Thoracic aorta (tissue), 2 donors: ENCODE results near the gene MSH3. TPM values are rescaled to one million over a fixed set of nuclear protein-coding genes. Genes with fewer than 3 reads are reported as not detected.

Source experiments
- ATAC-seq: fragments of 150-250 bp; one replicate; pipeline ENCODE4 v1.8.0; 2017; ENCODE audit warnings: low read depth; ENCODE audit not compliant: insufficient number of reproducible peaks, low FRiP score
- DNase-seq: peaks from one replicate; pipeline ENCODE4 v3.0.0-alpha.2; 2020; ENCODE audit warnings: low spot score
- H3K27ac ChIP-seq, 2 donors: fragments of 200-600 bp; sonication (generic); 1 replicate in 1 of 2; 2 replicates in 1 of 2; pipeline ENCODE4 v1.5.1; 2016; ENCODE audit warnings: mild to moderate bottlenecking in 2 of 2, moderate library complexity in 2 of 2
- H3K27me3 ChIP-seq: fragments of 200-600 bp; sonication (generic); replicated peaks from 2 replicates; pipeline ENCODE4 v1.6.0; 2016; ENCODE audit warnings: mild to moderate bottlenecking; ENCODE audit not compliant: insufficient read depth
- H3K36me3 ChIP-seq: fragments of 200-600 bp; sonication (generic); one replicate; pipeline ENCODE4 v1.5.1; 2016
- H3K4me1 ChIP-seq, 2 donors: fragments of 200-600 bp; sonication (generic); 1 replicate in 1 of 2; 2 replicates in 1 of 2; pipeline versions ENCODE4 v1.5.1 to v1.6.0; 2016; ENCODE audit warnings: low read depth in 2 of 2, mild to moderate bottlenecking in 1 of 2; ENCODE audit not compliant: control insufficient read depth in 1 of 2
- H3K4me3 ChIP-seq: fragments of 200-600 bp; sonication (generic); 2 replicates; pipeline ENCODE4 v1.5.1; 2016; ENCODE audit warnings: mild to moderate bottlenecking
- H3K9me3 ChIP-seq: fragments of 200-600 bp; sonication (generic); 2 replicates; pipeline ENCODE4 v1.5.1; 2016
- CTCF ChIP-seq: fragments of 200-600 bp; sonication (generic); IDR thresholded peaks from one replicate; pipeline ENCODE4 v1.5.1; 2019; ENCODE audit warnings: antibody characterized with exemption
- total RNA-seq, 2 donors: library from RNA; depleted of rRNA; stranded (reverse); fragments of >200 nt; gene quantifications; one replicate each; pipeline versions ENCODE4 v1.1.0 to v1.2.3, GENCODE V29; 2016

The MSH3 gene
- total RNA-seq, 2 donors from 2014 or later, result 12.3 to 12.9 TPM

DNA sequence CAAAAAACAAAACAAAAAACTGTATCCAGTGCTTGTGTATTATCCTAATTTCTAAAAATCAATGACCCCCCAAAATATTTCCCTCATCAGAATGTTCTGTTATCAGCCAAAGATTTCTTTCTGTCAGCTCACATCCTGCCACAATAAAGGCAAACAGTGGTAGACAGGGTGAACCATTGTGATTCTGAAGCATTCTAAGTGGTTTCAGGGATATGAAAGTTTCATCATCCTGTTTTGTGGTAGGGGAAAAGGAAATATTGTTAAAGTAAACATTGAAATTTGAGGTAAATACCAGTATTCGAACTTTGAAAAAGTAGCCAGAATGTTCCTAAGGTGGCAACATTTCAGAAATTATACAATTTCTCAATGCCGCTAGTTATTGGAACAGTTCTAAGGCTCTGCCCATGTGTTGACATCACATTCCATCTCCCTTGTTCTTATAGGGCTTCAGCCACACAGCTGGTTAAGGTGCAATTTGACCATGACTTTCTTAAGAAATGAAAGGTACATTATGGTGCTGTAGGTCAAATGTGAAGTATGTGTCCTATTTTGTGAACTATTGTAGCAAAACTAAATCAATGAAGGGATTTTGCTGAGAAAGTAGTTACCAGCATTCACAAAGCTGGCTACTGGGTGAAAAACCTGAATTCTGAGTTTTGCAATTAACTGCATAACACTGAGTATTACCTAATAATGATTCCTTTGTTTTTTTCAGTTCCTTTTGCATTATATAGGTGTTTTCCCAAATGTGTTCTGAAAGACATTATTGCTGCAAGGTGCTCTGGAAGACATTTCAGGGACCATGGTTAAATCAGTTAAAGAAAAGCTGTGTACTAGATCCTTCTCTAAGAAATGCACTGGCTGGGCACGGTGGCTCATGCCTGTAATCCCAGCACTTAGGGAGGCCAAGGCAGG is 198.1 kb downstream of the MSH3 start:
- Histone ChIP-seq H3K9me3 (peaks cover 10% of the 10 kb centered on the region), H3K4me1 (no peaks in the 10 kb centered on the region), H3K27ac (no peak overlapping the region), H3K27me3 (no peaks in the 10 kb centered on the region), H3K4me3 (no peak overlapping the region), H3K36me3 (peaks cover 22% of the 10 kb centered on the region)
- no peak for ATAC-seq
- TF ChIP-seq CTCF, result no peak
- no peak for DNase-seq

GRCh38 chr5:80853413-80853812 is 199.0 kb downstream of the MSH3 start:
- Histone ChIP-seq H3K27ac (no peak overlapping the region), H3K36me3 (peaks cover 20% of the 10 kb centered on the region), H3K4me3 (no peak overlapping the region), H3K4me1 (no peaks in the 10 kb centered on the region), H3K27me3 (no peaks in the 10 kb centered on the region), H3K9me3 (peaks cover 10% of the 10 kb centered on the region)
- DNase-seq (no peak), ATAC-seq (no peak)
- TF ChIP-seq CTCF, result no peak

GRCh38 chr5:80854583-80854982 is 200.1 kb downstream of the MSH3 start:
- Histone ChIP-seq H3K27ac (no peak overlapping the region), H3K27me3 (no peaks in the 10 kb centered on the region), H3K36me3 (peaks cover 9% of the 10 kb centered on the region), H3K9me3 (peaks cover 8% of the 10 kb centered on the region), H3K4me1 (no peaks in the 10 kb centered on the region), H3K4me3 (no peak overlapping the region)
- DNase-seq (no peak), ATAC-seq (no peak)
- TF ChIP-seq CTCF, result no peak

DNA sequence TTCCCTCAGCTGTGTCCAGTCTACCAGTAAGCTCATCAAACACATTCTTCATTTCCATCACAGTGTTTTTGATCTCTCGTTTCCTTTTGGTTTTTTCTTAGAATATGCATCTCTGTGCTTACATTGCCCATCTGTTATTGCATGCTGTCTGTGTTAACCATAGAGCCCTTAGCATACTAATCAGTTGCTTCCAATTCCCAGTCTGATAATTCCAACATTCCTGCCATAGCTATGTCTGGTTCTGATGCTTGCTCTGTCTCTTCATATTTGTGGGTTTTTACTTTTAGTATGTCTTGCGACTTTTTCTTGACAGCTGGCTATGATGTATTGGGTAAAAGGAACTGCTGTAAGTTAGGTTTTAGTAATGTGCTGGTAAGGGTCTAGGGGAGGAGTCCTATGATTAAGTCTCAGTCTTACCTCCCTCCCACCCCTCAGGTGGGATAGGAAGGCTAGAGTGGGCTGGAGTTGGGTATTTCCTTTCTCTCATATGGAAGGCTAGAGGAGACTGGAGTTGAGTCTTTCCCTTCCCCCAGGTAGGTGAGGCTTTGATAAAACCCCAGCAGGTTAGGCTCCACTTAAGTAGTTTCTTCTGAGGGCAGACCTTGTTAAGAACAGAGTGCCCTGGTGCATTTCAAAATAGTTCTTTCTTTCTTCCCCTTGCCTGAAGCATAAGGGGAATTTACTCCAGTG is 206.6 kb downstream of the MSH3 start:
- Histone ChIP-seq H3K27me3 (no peaks in the 10 kb centered on the region), H3K27ac (no peak overlapping the region), H3K36me3 (no peaks in the 10 kb centered on the region), H3K4me3 (no peak overlapping the region), H3K4me1 (no peaks in the 10 kb centered on the region), H3K9me3 (no peaks in the 10 kb centered on the region)
- ATAC-seq (no peak), DNase-seq (no peak)
- TF ChIP-seq CTCF, result no peak

DNA sequence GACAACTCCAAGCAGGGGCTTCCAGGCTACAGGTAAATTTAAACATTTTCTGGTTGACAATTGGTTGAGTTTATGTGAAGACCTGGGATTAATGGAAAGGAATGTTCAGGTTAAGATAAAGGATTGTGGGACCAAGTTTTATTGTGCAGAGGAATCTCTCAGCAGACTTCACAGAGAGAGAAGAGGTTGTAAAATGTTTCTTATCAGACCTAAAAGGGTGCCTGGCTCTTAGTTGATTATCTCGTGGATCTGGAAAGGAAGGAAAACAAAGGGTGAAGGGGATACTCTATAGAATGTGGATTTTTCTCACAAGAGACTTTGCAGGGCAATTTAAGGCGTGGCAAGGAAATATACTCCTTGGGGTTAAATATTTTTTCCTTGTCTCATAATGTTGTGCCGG is 209.3 kb downstream of the MSH3 start:
- H3K27ac ChIP-seq, result no peak overlapping the region
- H3K36me3 ChIP-seq, result no peaks in the 10 kb centered on the region
- H3K9me3 ChIP-seq, result no peaks in the 10 kb centered on the region
- no peak for DNase-seq
- no peaks in the 10 kb centered on the region for H3K4me1 ChIP-seq
- TF ChIP-seq CTCF, result no peak
- no peak for ATAC-seq
- no peaks in the 10 kb centered on the region for H3K27me3 ChIP-seq
- H3K4me3 ChIP-seq, result no peak overlapping the region
